ENCODE data around the gene MED12.

The MED12 gene

DNA sequence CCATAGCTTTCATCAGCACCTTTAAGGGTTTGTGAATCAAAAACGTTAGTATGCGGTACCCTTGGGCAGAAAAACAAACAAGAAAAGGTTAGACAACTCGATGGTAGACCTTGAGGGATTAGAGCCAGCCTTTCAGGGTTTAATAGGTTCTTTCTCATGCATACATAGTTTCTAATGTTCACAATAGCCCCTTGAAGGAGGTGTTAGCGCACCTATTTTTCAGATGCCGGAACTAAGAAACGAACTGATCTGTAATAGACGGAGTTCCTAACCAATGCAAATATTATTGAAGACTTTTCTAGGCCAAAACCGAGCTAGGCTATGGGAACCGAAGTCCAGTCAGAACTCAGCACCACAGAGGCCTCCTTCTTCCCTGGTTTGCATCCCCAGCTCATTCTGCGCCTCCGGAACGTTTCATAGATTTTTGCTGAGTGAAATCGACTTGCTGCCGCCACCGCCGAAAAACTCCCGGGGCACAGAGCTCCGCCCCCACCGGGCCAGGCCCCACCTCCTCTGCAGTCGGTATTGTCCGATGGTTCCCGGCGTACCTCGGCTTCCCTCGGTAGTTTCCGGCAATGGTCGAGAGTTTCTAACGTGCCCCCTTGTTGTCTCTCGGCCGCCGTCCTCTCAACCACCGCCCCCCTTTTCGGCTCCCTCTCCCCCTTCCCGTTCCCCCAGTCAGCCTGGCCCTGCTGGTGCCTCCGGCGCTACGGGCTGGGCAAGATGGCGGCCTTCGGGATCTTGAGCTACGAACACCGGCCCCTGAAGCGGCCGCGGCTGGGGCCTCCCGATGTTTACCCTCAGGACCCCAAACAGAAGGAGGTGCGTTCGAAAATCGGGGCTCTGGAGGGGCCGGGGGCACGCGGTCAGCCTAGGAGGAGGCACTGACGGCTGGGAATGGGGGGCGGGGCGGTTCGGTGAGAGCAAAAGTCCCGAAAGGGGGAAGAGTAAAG, at the start of gene MED12:
Gene MED12 (plus strand): TSS at position 565 of the 953 bp plus-strand sequence. CDS start 159 bp downstream, at position 724.
- no peaks in the 10 kb centered on the region for H3K9me3 ChIP-seq
- peaks cover 42% of the 10 kb centered on the region for H3K36me3 ChIP-seq (replicated peaks)
- H3K4me1 ChIP-seq = peaks cover 18% of the 10 kb centered on the region
- H3K4me3 ChIP-seq = peak within 1 kb of the TSS; percentile 94
- peak; percentile 84 to 94 for DNase-seq (ENCODE audit: low spot score in 2 of 2)
- in situ Hi-C loops (cut with MboI; ENCODE audit: low sequenced_read_pairs) = no loop called here
- no peaks in the 10 kb centered on the region for H3K27me3 ChIP-seq (ENCODE audit: low read depth)

DNA sequence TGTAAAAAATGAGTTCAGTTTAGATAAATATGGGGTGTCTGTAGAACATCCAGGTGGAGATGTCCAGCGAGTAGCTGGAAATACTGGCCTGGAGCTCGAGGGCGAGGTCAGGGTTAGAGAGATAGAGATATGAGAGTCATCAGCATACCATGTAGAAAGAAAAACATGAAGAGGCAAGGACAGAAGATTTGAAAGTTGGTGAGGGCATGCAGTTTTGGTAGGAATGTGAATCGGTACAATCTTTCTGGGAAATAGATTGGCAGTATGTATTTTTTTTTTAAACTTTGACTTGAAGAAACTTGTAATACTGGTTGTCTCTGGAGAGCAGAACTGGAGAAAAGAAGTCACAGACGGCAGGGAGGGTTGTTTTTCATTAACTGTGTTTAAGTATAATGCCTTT, 47.9 kb upstream of the MED12 start:
- no peaks in the 10 kb centered on the region for H3K9me3 ChIP-seq
- peaks cover 14% of the 10 kb centered on the region for H3K27me3 ChIP-seq (ENCODE audit: low read depth)
- H3K4me3 ChIP-seq = no peak overlapping the region
- no peak for DNase-seq (ENCODE audit: low spot score in 2 of 2)
- H3K4me1 ChIP-seq = peaks cover 9% of the 10 kb centered on the region
- peaks cover 3% of the 10 kb centered on the region for H3K36me3 ChIP-seq (replicated peaks)
- in situ Hi-C loops (cut with MboI; ENCODE audit: low sequenced_read_pairs) = no loop called here

DNA sequence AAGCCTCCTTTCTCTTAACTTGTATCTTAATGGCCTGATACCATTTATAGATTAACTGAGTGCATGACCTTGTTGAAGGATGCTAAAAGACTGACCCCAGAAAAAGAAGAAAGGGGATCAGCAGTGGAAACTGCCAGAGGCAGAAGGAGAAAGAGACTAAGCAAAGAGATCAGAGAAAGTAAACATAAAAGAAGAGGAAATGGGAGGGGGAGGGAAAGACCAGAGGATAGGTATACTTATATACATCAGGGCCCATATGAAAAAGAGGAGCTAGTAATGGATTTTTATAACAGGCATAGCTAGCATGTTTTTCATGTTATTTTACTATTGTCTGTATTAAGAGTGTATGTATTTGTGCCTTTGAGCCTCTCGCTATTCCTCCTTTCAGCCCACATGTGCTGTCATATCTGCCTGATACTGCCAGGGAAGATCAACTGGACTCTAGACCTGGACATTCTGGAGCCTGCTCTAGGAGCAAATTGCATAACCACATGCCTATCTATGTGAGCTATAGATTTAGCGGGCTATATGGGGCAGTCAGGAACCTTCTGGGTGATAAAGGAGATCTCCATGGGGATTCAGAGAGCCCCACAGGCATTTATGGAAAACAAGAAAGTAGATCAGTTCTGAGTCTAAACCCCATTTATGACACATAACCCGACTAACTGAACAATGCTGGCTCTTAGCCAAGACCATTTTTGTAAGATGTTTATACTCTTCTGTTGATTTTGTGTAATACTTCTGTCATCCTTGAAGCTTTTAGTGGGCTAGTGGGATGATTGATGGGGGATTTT, 36.9 kb upstream of the MED12 start:
- in situ Hi-C loops (cut with MboI; ENCODE audit: low sequenced_read_pairs) = no loop called here
- peaks cover 3% of the 10 kb centered on the region; the same call in 1 of the 2 replicates for H3K27me3 ChIP-seq (ENCODE audit: low read depth)
- H3K4me1 ChIP-seq = peaks cover 17% of the 10 kb centered on the region
- no peak for DNase-seq (ENCODE audit: low spot score in 2 of 2)
- H3K4me3 ChIP-seq = no peak overlapping the region
- H3K9me3 ChIP-seq = no peaks in the 10 kb centered on the region
- no peaks in the 10 kb centered on the region for H3K36me3 ChIP-seq (replicated peaks)

- H3K4me3 ChIP-seq = no peak overlapping the region
- no peaks in the 10 kb centered on the region for H3K27me3 ChIP-seq (ENCODE audit: low read depth)
- no peaks in the 10 kb centered on the region for H3K9me3 ChIP-seq
- in situ Hi-C loops (cut with MboI; ENCODE audit: low sequenced_read_pairs) = no loop called here
- DNase-seq (ENCODE audit: low spot score in 2 of 2) = no peak
- H3K36me3 ChIP-seq (replicated peaks) = no peaks in the 10 kb centered on the region
- H3K4me1 ChIP-seq = peaks cover 17% of the 10 kb centered on the region
Measured at GRCh38 chrX:71082124-71082647, 36.2 kb upstream of the MED12 start.

DNA sequence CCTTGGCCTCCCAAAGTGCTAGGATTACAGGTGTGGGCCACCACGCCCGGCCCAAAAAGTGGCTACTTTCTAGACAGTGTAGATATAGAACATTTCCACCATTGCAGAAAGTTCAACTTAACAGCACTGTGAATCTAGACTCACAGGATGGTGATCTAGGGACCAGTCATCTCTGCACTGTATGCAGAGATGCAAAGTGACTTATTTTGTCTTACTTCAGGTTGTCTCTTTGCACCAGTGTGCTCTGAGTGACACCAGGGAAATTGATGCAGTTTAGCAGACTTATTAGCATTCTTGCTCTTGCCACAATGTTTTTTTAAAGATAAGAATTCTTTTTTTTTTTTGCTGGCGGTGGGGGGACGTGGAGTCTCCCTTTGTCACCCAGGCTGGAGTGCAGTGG, 35.6 kb upstream of the MED12 start:
- Histone ChIP-seq H3K9me3 (no peaks in the 10 kb centered on the region), H3K36me3 (replicated peaks) (no peaks in the 10 kb centered on the region), H3K27me3 (ENCODE audit: low read depth) (no peaks in the 10 kb centered on the region), H3K4me1 (peaks cover 17% of the 10 kb centered on the region), H3K4me3 (no peak overlapping the region)
- in situ Hi-C loops (cut with MboI; ENCODE audit: low sequenced_read_pairs) = no loop called here
- DNase-seq (ENCODE audit: low spot score in 2 of 2) = no peak

DNA sequence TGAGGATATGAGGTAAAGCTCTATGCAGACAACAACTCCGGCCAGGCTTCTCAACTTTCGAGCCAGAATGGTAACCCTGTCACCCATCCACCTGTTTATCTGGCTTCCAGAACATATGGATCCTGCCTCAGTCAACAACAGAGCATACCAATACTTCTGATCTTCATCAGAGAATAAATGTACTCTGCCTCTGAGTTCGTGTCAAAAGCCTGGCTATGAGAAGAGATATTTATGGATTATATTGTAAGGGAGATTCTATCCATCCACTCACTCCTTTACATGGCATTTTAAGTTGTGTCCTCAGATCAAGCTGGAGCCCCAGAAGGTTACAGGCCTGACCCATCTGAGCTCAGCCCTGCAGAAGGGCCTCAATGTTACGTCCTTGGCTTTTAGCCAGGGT, 32.5 kb upstream of the MED12 start:
- no peaks in the 10 kb centered on the region for H3K27me3 ChIP-seq (ENCODE audit: low read depth)
- peak in 1 of 2 experiments; percentile 26 for DNase-seq (ENCODE audit: low spot score in 2 of 2)
- H3K9me3 ChIP-seq = no peaks in the 10 kb centered on the region
- in situ Hi-C loops (cut with MboI; ENCODE audit: low sequenced_read_pairs) = no loop called here
- H3K4me3 ChIP-seq = no peak overlapping the region
- no peaks in the 10 kb centered on the region for H3K36me3 ChIP-seq (replicated peaks)
- H3K4me1 ChIP-seq = peaks cover 17% of the 10 kb centered on the region

- no peak overlapping the region for H3K4me3 ChIP-seq
- DNase-seq (ENCODE audit: low spot score in 2 of 2) = peak in 1 of 2 experiments; percentile 28
- H3K36me3 ChIP-seq (replicated peaks) = no peaks in the 10 kb centered on the region
- H3K9me3 ChIP-seq = no peaks in the 10 kb centered on the region
- in situ Hi-C loops (cut with MboI; ENCODE audit: low sequenced_read_pairs) = no loop called here
- H3K4me1 ChIP-seq = peaks cover 9% of the 10 kb centered on the region
- no peaks in the 10 kb centered on the region for H3K27me3 ChIP-seq (ENCODE audit: low read depth)
Measured at GRCh38 chrX:71091263-71091662, 27.1 kb upstream of the MED12 start.

- Histone ChIP-seq H3K36me3 (replicated peaks) (no peaks in the 10 kb centered on the region), H3K9me3 (no peaks in the 10 kb centered on the region), H3K27me3 (ENCODE audit: low read depth) (no peaks in the 10 kb centered on the region), H3K4me3 (peak overlapping the region; percentile 53), H3K4me1 (peaks cover 9% of the 10 kb centered on the region)
- no peak for DNase-seq (ENCODE audit: low spot score in 2 of 2)
- in situ Hi-C loops (cut with MboI; ENCODE audit: low sequenced_read_pairs) = no loop called here
Measured at GRCh38 chrX:71095033-71095432, 23.4 kb upstream of the MED12 start.

GRCh38 chrX:71095555-71095980, 22.8 kb upstream of the MED12 start, which contains the start of gene FOXO4:
Gene FOXO4 (plus strand): TSS chrX:71095851. CDS start chrX:71096529, 678 bp downstream.
- H3K36me3 ChIP-seq (replicated peaks) = no peaks in the 10 kb centered on the region
- peak; percentile 91 to 97 for DNase-seq (ENCODE audit: low spot score in 2 of 2)
- peak within 1 kb of the TSS; percentile 53 for H3K4me3 ChIP-seq
- H3K9me3 ChIP-seq = no peaks in the 10 kb centered on the region
- H3K27me3 ChIP-seq (ENCODE audit: low read depth) = no peaks in the 10 kb centered on the region
- in situ Hi-C loops (cut with MboI; ENCODE audit: low sequenced_read_pairs) = no loop called here
- H3K4me1 ChIP-seq = peaks cover 9% of the 10 kb centered on the region

GRCh38 chrX:71095981-71096759, 22.2 kb upstream of the MED12 start:
- H3K4me3 ChIP-seq = peak overlapping the region; percentile 53
- H3K9me3 ChIP-seq = no peaks in the 10 kb centered on the region
- H3K27me3 ChIP-seq (ENCODE audit: low read depth) = no peaks in the 10 kb centered on the region
- peak; percentile 82 to 91 for DNase-seq (ENCODE audit: low spot score in 2 of 2)
- H3K4me1 ChIP-seq = peaks cover 7% of the 10 kb centered on the region
- no peaks in the 10 kb centered on the region for H3K36me3 ChIP-seq (replicated peaks)
- in situ Hi-C loops (cut with MboI; ENCODE audit: low sequenced_read_pairs) = no loop called here

- in situ Hi-C loops (cut with MboI; ENCODE audit: low sequenced_read_pairs) = no loop called here
- Histone ChIP-seq H3K27me3 (ENCODE audit: low read depth) (no peaks in the 10 kb centered on the region), H3K4me1 (peaks cover 5% of the 10 kb centered on the region; the same call in 1 of the 2 replicates), H3K9me3 (no peaks in the 10 kb centered on the region), H3K4me3 (peak overlapping the region; percentile 53), H3K36me3 (replicated peaks) (no peaks in the 10 kb centered on the region)
- no peak for DNase-seq (ENCODE audit: low spot score in 2 of 2)
Measured at GRCh38 chrX:71096760-71097032, 21.7 kb upstream of the MED12 start.

GRCh38 chrX:71098302-71098701, 20.1 kb upstream of the MED12 start:
- peak; percentile 39 to 74 for DNase-seq (ENCODE audit: low spot score in 2 of 2)
- H3K36me3 ChIP-seq (replicated peaks) = no peaks in the 10 kb centered on the region
- in situ Hi-C loops (cut with MboI; ENCODE audit: low sequenced_read_pairs) = no loop called here
- H3K27me3 ChIP-seq (ENCODE audit: low read depth) = no peaks in the 10 kb centered on the region
- peaks cover 5% of the 10 kb centered on the region for H3K4me1 ChIP-seq
- H3K4me3 ChIP-seq = no peak overlapping the region
- H3K9me3 ChIP-seq = no peaks in the 10 kb centered on the region

- no peaks in the 10 kb centered on the region for H3K9me3 ChIP-seq
- DNase-seq (ENCODE audit: low spot score in 2 of 2) = no peak
- H3K27me3 ChIP-seq (ENCODE audit: low read depth) = no peaks in the 10 kb centered on the region
- H3K36me3 ChIP-seq (replicated peaks) = no peaks in the 10 kb centered on the region
- peaks cover 12% of the 10 kb centered on the region for H3K4me1 ChIP-seq
- in situ Hi-C loops (cut with MboI; ENCODE audit: low sequenced_read_pairs) = no loop called here
- no peak overlapping the region for H3K4me3 ChIP-seq
Measured at GRCh38 chrX:71098951-71099506, 19.4 kb upstream of the MED12 start.
